ENCODE data around the gene FHIT. TPM values are rescaled to one million over a fixed set of nuclear protein-coding genes. Genes with fewer than 3 reads are reported as not detected.
A peak's percentile ranks its signal among the peaks of the same experiment; 100 is the strongest.

FHIT gene
- total RNA-seq, 1 donor: 4.8 TPM

- no peak for DNase-seq (ENCODE audit: low read depth in 2 of 3, low spot score in 2 of 3)
Measured at GRCh38 chr3:60207905-60208304, 1043.3 kb downstream of the FHIT start.

DNA sequence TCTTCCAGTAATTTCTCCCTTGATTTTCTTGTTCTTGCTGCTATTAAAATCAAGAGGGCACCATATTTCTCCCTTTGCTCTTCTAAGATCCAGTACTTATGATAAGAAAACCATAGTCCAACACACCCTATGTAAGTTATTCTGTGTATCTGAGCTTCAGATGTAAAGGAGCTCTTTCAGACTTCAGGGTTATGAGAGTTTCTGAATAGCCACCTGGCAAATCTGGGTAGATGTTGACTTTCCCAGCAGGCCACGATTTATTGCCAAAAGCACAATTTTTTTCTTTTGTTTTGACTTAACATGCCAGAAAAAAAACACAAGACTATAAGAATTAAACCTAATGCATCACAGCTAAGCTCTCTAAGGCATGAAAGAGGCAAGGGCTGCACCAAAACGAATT is 1045.0 kb downstream of the FHIT start:
- no peak for DNase-seq (ENCODE audit: low read depth in 2 of 3, low spot score in 2 of 3)

- peak in 1 of 3 donors; percentile 31 for DNase-seq (ENCODE audit: low read depth in 2 of 3, low spot score in 2 of 3)
Measured at GRCh38 chr3:60202052-60202726, 1049.1 kb downstream of the FHIT start.

DNA sequence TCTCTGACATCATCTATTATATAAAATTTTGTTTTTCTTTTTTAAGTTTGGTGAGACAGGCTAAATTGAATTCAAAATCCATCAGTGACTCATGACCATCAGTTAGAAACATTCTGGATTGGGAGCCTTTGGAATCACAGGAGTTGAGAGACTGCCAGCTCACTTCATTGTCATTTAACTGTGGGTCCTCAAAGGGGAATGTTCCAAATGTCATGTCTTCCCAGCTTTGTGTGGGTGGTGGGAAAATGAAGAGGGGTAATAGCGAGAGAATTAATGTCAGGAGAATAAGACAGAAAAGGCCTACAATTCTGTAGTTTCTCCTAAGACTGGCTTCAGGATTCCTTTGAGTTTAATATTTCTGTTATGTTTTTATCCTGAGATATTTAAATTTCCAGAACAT is 1051.9 kb downstream of the FHIT start:
- DNase-seq (ENCODE audit: low read depth in 2 of 3, low spot score in 2 of 3): no peak

DNA sequence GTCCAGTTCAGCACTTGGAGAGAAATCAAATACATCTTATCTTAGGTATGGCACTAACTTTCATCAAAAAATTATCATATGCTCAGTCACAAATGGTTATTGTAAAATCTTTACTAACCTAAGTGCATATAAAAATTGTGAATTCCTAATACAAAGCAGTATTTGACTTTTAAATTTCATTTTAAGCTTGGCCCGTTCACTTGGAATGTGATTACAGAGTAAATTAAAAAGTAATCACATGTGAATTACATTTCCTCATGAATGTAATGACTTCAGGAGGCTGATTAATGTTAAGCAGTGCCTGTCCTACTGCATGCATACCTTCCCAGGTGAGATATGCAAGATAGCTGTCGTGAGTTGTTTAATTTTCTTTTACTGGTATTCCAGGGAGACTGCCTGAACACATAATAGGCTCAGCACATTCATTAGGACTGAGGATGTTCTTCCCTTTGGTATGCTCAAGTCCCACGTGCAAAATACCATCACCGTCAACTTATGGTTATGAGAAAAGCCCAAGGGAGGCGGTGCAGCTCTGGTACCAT is 1053.0 kb downstream of the FHIT start:
- DNase-seq (ENCODE audit: low read depth in 2 of 3, low spot score in 2 of 3): no peak

GRCh38 chr3:60192297-60193114 is 1058.7 kb downstream of the FHIT start:
- peak in 1 of 3 donors; percentile 3 for DNase-seq (ENCODE audit: low read depth in 2 of 3, low spot score in 2 of 3)

GRCh38 chr3:60190073-60190472 is 1061.2 kb downstream of the FHIT start:
- no peak for DNase-seq (ENCODE audit: low read depth in 2 of 3, low spot score in 2 of 3)

DNA sequence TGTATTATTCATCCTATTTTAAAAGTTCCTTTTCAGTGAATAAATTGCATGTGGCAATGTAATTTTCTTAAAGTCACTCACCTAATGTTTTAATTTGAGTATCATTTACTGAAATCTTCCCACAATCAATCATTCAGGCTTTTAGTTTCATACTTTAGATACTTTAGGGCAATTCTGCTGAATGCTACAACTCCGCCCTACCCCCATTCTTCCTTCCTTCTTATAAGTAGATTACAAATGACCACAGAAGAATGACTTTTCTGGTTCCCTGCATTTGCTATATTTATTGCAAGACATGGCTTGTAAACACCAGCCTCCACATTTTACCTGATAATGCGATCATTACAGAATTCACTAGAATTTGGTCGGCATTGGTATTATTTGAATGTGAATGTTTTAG is 1061.9 kb downstream of the FHIT start:
- DNase-seq (ENCODE audit: low read depth in 2 of 3, low spot score in 2 of 3): peak in 1 of 3 donors; percentile 1

GRCh38 chr3:60188803-60189202 is 1062.4 kb downstream of the FHIT start:
- no peak for DNase-seq (ENCODE audit: low read depth in 2 of 3, low spot score in 2 of 3)

- no peak for DNase-seq (ENCODE audit: low read depth in 2 of 3, low spot score in 2 of 3)
Measured at GRCh38 chr3:60187343-60187742, 1063.9 kb downstream of the FHIT start.

DNA sequence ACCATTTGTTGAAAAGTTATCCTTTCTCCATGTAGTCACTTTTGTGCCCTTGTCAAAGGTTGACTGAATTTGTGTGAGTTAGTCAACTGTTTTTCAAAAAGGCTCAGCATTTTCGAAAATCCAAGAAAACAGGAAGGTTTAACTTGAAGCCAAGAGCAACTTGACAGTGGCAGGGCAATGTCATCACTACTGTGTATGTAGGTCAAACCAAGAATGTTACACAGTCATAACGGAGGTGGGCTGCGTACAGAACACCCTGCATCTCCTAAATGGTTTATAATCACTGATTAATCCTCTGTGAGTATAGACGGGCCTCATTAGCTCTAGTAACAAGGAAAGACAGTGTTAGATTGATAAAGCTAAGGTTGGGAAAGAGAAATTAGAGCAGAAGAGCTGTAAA is 1064.9 kb downstream of the FHIT start:
- DNase-seq (ENCODE audit: low read depth in 2 of 3, low spot score in 2 of 3): no peak

GRCh38 chr3:60185161-60185560 is 1066.1 kb downstream of the FHIT start:
- DNase-seq (ENCODE audit: low read depth in 2 of 3, low spot score in 2 of 3): no peak

- DNase-seq (ENCODE audit: low read depth in 2 of 3, low spot score in 2 of 3): peak in 1 of 3 donors; percentile 7
Measured at GRCh38 chr3:60182697-60183096, 1068.6 kb downstream of the FHIT start.

GRCh38 chr3:60178931-60179653 is 1072.2 kb downstream of the FHIT start:
- no peak for DNase-seq (ENCODE audit: low read depth in 2 of 3, low spot score in 2 of 3)

GRCh38 chr3:60177726-60178125 is 1073.5 kb downstream of the FHIT start:
- no peak for DNase-seq (ENCODE audit: low read depth in 2 of 3, low spot score in 2 of 3)

DNA sequence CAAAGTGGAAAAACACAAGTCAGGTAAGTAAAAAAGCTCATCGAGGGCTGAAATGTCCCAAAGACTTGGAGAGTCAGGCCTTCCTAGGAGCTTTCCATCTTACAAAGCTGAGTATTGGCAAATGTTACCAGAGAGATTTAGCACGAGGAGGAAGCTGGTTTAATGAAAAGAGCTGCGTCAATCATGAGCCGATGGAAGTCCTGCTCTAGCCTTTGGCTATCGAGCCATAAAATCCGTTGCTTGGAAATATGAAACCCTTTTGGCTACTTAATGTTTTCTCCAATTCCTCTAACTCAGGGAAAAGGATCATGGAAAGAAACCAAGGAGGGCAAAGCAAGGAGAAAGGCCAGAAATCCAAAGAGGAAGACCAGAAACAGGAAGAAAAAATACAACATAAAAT is 1074.6 kb downstream of the FHIT start:
- DNase-seq (ENCODE audit: low read depth in 2 of 3, low spot score in 2 of 3): no peak

GRCh38 chr3:60175680-60176079 is 1075.6 kb downstream of the FHIT start:
- no peak for DNase-seq (ENCODE audit: low read depth in 2 of 3, low spot score in 2 of 3)

DNA sequence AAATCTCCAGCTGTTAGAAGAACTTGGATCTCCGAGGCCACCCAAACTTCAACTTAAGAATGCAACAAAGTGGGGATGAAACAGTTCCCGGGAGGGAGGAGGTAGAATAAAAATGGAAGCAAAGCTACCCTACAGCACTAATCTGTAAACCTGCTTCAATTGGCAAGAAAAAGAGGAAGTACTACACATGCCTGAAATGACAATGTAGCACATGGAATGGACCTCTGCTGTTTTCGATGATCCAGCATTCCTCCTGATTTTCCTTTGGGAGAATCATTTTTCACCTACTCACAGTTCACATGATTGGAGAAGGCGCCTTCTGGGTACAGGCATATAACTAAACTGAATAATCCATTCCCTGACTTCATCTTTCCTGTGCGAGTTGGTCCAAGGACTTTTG is 1081.5 kb downstream of the FHIT start:
- peak in 1 of 3 donors; percentile 16 for DNase-seq (ENCODE audit: low read depth in 2 of 3, low spot score in 2 of 3)

DNA sequence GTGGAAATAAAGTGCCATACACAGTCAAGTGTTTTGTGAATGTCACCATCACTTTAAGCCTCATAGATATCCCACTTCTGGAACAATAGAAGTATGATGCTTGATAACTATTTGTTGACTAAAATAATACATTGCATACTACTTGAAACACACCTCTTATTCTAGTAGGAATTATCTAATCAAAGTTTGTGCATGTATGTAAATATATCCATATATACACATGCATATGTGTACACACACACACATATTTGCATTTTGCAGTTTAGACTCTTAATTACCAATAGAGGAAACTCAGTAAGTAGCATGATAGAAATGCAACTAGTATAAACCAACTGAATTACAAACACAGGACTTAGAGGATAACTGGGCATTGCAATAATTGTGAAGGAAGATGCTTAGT is 1084.1 kb downstream of the FHIT start:
- DNase-seq (ENCODE audit: low read depth in 2 of 3, low spot score in 2 of 3): no peak

- DNase-seq (ENCODE audit: low read depth in 2 of 3, low spot score in 2 of 3): no peak
Measured at GRCh38 chr3:60160822-60161748, 1090.2 kb downstream of the FHIT start.

All from hematopoietic multipotent progenitor cell (in vitro differentiated cells).